WTC11 (cell line): ENCODE measurements around the gene PTPN3. TPM values are rescaled to one million over a fixed set of nuclear protein-coding genes. Genes with fewer than 3 reads are reported as not detected.

Experiments
- ATAC-seq: fragments of 200-7000 bp; cut with Tn5 transposase; 2 replicates; pipeline ENCODE4 v1.10.0; 2021; ENCODE audit warnings: mild to moderate bottlenecking, moderate library complexity
- CTCF ChIA-PET: fragments of 300-600 bp; sonication (Branson Sonifier 250); formaldehyde crosslinking; loops from one replicate; lab custom pipeline; 2021; ENCODE audit warnings: antibody characterized with exemption; lab: Charles Lee
- POLR2A ChIA-PET: fragments of 350-600 bp; sonication (Branson Sonifier 250); formaldehyde crosslinking; loops from one replicate; lab custom pipeline; 2021; ENCODE audit warnings: antibody characterized with exemption; lab: Charles Lee
- DNase-seq: peaks from one replicate; pipeline ENCODE4 v3.0.0; 2021; ENCODE audit warnings: low spot score
- H3K27ac Mint-ChIP-seq: 2 replicates; pipeline ENCODE4 v1.8.0; 2021; ENCODE audit warnings: mixed read lengths
- H3K27me3 Mint-ChIP-seq: 2 replicates; pipeline ENCODE4 v1.8.0; 2021; ENCODE audit warnings: low read depth, mild to moderate bottlenecking, moderate library complexity, mixed read lengths
- H3K36me3 Mint-ChIP-seq: 2 replicates; pipeline ENCODE4 v1.8.0; 2021; ENCODE audit warnings: mixed read lengths
- H3K4me1 Mint-ChIP-seq: 2 replicates; pipeline ENCODE4 v1.8.0; 2022; ENCODE audit warnings: mixed read lengths
- H3K4me3 Mint-ChIP-seq: 2 replicates; pipeline ENCODE4 v1.8.0; 2021; ENCODE audit warnings: mild to moderate bottlenecking, moderate library complexity, mixed read lengths
- H3K9me3 Mint-ChIP-seq: 2 replicates; pipeline ENCODE4 v1.8.0; 2021; ENCODE audit warnings: mixed read lengths
- AFF4 ChIP-seq: sonication (generic); formaldehyde crosslinking; IDR thresholded peaks from 2 replicates; pipeline ENCODE4 v1.8.1; 2023; ENCODE audit warnings: mild to moderate bottlenecking, missing genetic modification reagents, borderline replicate concordance
- ARID4B ChIP-seq: sonication (generic); formaldehyde crosslinking; IDR thresholded peaks from 2 replicates; pipeline ENCODE4 v1.8.0; 2023; ENCODE audit warnings: missing genetic modification reagents, mild to moderate bottlenecking, borderline replicate concordance
- EMX1 ChIP-seq: fragments of 250-450 bp; sonication (Bioruptor Pico); IDR thresholded peaks from 2 replicates; pipeline ENCODE4 v1.8.0; 2021; ENCODE audit warnings: mild to moderate bottlenecking
- GABPB1 ChIP-seq: sonication (generic); formaldehyde crosslinking; IDR thresholded peaks from 2 replicates; pipeline ENCODE4 v1.8.1; 2023; ENCODE audit warnings: mild to moderate bottlenecking, missing genetic modification reagents
- GRHL2 ChIP-seq: fragments of 250-450 bp; sonication (Bioruptor Pico); IDR thresholded peaks from 2 replicates; pipeline ENCODE4 v1.8.0; 2022; ENCODE audit warnings: mild to moderate bottlenecking, moderate library complexity; ENCODE audit not compliant: insufficient replicate concordance, severe bottlenecking
- GTF2I ChIP-seq: fragments of 250-450 bp; sonication (Bioruptor Pico); conservative IDR thresholded peaks from 2 replicates; pipeline ENCODE4 v1.4.0; 2021; ENCODE audit warnings: mild to moderate bottlenecking
- JUN ChIP-seq: sonication (generic); formaldehyde crosslinking; IDR thresholded peaks from 2 replicates; pipeline ENCODE4 v1.8.0; 2023; ENCODE audit warnings: mild to moderate bottlenecking, missing genetic modification reagents
- NR3C1 ChIP-seq: sonication (generic); formaldehyde crosslinking; conservative IDR thresholded peaks from 2 replicates; pipeline ENCODE4 v1.8.1; 2023; ENCODE audit warnings: low read depth, mild to moderate bottlenecking, missing genetic modification reagents
- PRRX2 ChIP-seq: fragments of 250-450 bp; sonication (Bioruptor Pico); IDR thresholded peaks from 2 replicates; pipeline ENCODE4 v1.8.0; 2021; ENCODE audit warnings: mild to moderate bottlenecking
- SMAD4 ChIP-seq: sonication (generic); formaldehyde crosslinking; IDR thresholded peaks from 2 replicates; pipeline ENCODE4 v1.8.0; 2022; ENCODE audit warnings: mild to moderate bottlenecking, missing genetic modification reagents
- SOX15 ChIP-seq: fragments of 250-450 bp; sonication (Bioruptor Pico); IDR thresholded peaks from 2 replicates; pipeline ENCODE4 v1.9.0; 2021; ENCODE audit warnings: mild to moderate bottlenecking
- TP53 ChIP-seq: sonication (generic); formaldehyde crosslinking; IDR thresholded peaks from 2 replicates; pipeline ENCODE4 v1.8.1; 2023; ENCODE audit warnings: mild to moderate bottlenecking, missing genetic modification reagents
- ZNF138 ChIP-seq: sonication (generic); formaldehyde crosslinking; conservative IDR thresholded peaks from 2 replicates; pipeline ENCODE4 v1.8.1; 2022; ENCODE audit warnings: mild to moderate bottlenecking, moderate library complexity, missing genetic modification reagents
- ZNF219 ChIP-seq: sonication (generic); formaldehyde crosslinking; IDR thresholded peaks from 2 replicates; pipeline ENCODE4 v1.8.0; 2023; ENCODE audit warnings: missing genetic modification reagents, mild to moderate bottlenecking, borderline replicate concordance
- ZNF263 ChIP-seq: sonication (generic); formaldehyde crosslinking; IDR thresholded peaks from 2 replicates; pipeline ENCODE4 v1.8.1; 2022; ENCODE audit warnings: low read depth, mild to moderate bottlenecking, moderate library complexity, missing genetic modification reagents
- ZNF416 ChIP-seq: fragments of 250-450 bp; sonication (Bioruptor Pico); IDR thresholded peaks from 2 replicates; pipeline ENCODE4 v1.9.0; 2021; ENCODE audit warnings: mild to moderate bottlenecking, inconsistent platforms
- total RNA-seq: library from RNA; stranded (reverse); gene quantifications from 3 replicates; pipeline ENCODE4 v1.2.3, GENCODE V29; 2021
- TF ChIP-seq, protein P1 (sequence below): sonication (generic); formaldehyde crosslinking; IDR thresholded peaks from 2 replicates; pipeline ENCODE4 v1.8.1; 2022; ENCODE audit warnings: low read depth, mild to moderate bottlenecking, moderate library complexity, missing genetic modification reagents, borderline replicate concordance
- TF ChIP-seq, protein P2 (sequence below): sonication (generic); formaldehyde crosslinking; IDR thresholded peaks from 2 replicates; pipeline ENCODE4 v1.8.0; 2022; ENCODE audit warnings: mild to moderate bottlenecking, missing genetic modification reagents
- TF ChIP-seq, protein P3 (sequence below): sonication (generic); formaldehyde crosslinking; IDR thresholded peaks from 2 replicates; pipeline ENCODE4 v1.8.1; 2023; ENCODE audit warnings: mild to moderate bottlenecking, missing genetic modification reagents, moderate library complexity

The PTPN3 gene
- total RNA-seq, 1 experiment from 2014 or later: 1.7 TPM

GRCh38 chr9:109460576-109460975 lies 37.5 kb downstream of the PTPN3 start (continued):
- no peak for TF ChIP-seq AFF4 (CRISPR knock-in tag)

- ChIA-PET CTCF (interaction anchor here (0.7 to 6.6 kb wide), 3 partner anchors 8 to 49 kb away, joined by 3 to 79 read pairs (median 5); no protein-coding TSS in a partner anchor), POLR2A (no interaction called here)
- ATAC-seq (no peak), DNase-seq (no peak)
- peaks cover 18% of the 10 kb centered on the region for H3K4me1 Mint-ChIP-seq
- TF ChIP-seq JUN (no peak), GABPB1 (CRISPR knock-in tag) (no peak), ZNF138 (CRISPR knock-in tag) (no peak), TP53 (CRISPR knock-in tag) (no peak), GRHL2 (CRISPR knock-in tag) (no peak), SMAD4 (CRISPR knock-in tag) (no peak), ZNF263 (no peak), AFF4 (CRISPR knock-in tag) (no peak), ZNF219 (CRISPR knock-in tag) (no peak), NR3C1 (CRISPR knock-in tag) (no peak), GTF2I (CRISPR knock-in tag) (no peak), ZNF416 (no peak), ARID4B (no peak), EMX1 (no peak), SOX15 (no peak), PRRX2 (CRISPR knock-in tag) (no peak)
- TF ChIP-seq, protein P1, sequence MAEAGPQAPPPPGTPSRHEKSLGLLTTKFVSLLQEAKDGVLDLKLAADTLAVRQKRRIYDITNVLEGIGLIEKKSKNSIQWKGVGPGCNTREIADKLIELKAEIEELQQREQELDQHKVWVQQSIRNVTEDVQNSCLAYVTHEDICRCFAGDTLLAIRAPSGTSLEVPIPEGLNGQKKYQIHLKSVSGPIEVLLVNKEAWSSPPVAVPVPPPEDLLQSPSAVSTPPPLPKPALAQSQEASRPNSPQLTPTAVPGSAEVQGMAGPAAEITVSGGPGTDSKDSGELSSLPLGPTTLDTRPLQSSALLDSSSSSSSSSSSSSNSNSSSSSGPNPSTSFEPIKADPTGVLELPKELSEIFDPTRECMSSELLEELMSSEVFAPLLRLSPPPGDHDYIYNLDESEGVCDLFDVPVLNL (CRISPR knock-in tag): no peak
- TF ChIP-seq, protein P2, sequence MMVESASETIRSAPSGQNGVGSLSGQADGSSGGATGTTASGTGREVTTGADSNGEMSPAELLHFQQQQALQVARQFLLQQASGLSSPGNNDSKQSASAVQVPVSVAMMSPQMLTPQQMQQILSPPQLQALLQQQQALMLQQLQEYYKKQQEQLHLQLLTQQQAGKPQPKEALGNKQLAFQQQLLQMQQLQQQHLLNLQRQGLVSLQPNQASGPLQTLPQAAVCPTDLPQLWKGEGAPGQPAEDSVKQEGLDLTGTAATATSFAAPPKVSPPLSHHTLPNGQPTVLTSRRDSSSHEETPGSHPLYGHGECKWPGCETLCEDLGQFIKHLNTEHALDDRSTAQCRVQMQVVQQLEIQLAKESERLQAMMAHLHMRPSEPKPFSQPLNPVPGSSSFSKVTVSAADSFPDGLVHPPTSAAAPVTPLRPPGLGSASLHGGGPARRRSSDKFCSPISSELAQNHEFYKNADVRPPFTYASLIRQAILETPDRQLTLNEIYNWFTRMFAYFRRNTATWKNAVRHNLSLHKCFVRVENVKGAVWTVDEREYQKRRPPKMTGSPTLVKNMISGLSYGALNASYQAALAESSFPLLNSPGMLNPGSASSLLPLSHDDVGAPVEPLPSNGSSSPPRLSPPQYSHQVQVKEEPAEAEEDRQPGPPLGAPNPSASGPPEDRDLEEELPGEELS (CRISPR knock-in tag): no peak
- TF ChIP-seq, protein P3, sequence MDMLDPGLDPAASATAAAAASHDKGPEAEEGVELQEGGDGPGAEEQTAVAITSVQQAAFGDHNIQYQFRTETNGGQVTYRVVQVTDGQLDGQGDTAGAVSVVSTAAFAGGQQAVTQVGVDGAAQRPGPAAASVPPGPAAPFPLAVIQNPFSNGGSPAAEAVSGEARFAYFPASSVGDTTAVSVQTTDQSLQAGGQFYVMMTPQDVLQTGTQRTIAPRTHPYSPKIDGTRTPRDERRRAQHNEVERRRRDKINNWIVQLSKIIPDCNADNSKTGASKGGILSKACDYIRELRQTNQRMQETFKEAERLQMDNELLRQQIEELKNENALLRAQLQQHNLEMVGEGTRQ (CRISPR knock-in tag): no peak
- H3K9me3 Mint-ChIP-seq: no peaks in the 10 kb centered on the region
- no peak overlapping the region for H3K27ac Mint-ChIP-seq
- H3K27me3 Mint-ChIP-seq: no peaks in the 10 kb centered on the region
- H3K36me3 Mint-ChIP-seq: no peaks in the 10 kb centered on the region
- H3K4me3 Mint-ChIP-seq: no peak overlapping the region
Observed at GRCh38 chr9:109459423-109459822, 38.7 kb downstream of the PTPN3 start.
